ENCODE results near the gene SH3RF3.

- TF ChIP-seq CTCF (IDR thresholded peaks at IDR 0.05) (no peak), POLR2A (IDR thresholded peaks at IDR 0.05) (no peak)
Measured at GRCh38 chr2:109446278-109447131, 317.5 kb downstream of the SH3RF3 start.
